Adipose tissue (tissue), 3 donors: ENCODE results near the gene FAM162A. TPM values are rescaled to one million over a fixed set of nuclear protein-coding genes. Genes with fewer than 3 reads are reported as not detected.
"Not testable (repeated sequence)": the region's sequence is repeated elsewhere in the genome, so short reads cannot be mapped to it uniquely, and the experiment has no call there.

ENCODE experiments used
- H3K27ac ChIP-seq: one replicate; pipeline ENCODE4 v1.5.1; 2013; ENCODE audit warnings: low read depth, low read length
- WGBS, 3 donors: extraction: QIAGEN DNeasy Blood & Tissue Kit; methylation state at CpG; one replicate each; pipeline ENCODE4 v1.1.7; 2013; 5-methylcytosine and 5-hydroxymethylcytosine counted together
- polyA plus RNA-seq, 3 donors: library from polyadenylated mRNA; stranded (reverse); fragments of 200-250 nt; gene quantifications; one replicate each; pipeline ENCODE4 v1.2.3, GENCODE V29; 2013
- donor health status: healthy with polysubstance abuse.
- donor health status: Bipolar disorder and iron deficiency.
- donor health status: healthy.

FAM162A gene, protein sequence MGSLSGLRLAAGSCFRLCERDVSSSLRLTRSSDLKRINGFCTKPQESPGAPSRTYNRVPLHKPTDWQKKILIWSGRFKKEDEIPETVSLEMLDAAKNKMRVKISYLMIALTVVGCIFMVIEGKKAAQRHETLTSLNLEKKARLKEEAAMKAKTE
- 10 to 100 TPM; 43.2 to 59.4 (median 51.5) TPM for polyA plus RNA-seq

- WGBS, 3 donors, result 0 to 1% (median 0%) methylated on average over 52 of the region's 52 CpGs
- H3K27ac ChIP-seq, result peak within 1 kb of the TSS; percentile 6
These were observed at the start of gene FAM162A for GRCh38 chr3:122383771-122384697. Gene FAM162A, plus strand, starts transcription at chr3:122384182. Its CDS starts 84 bp downstream, at chr3:122384266.

DNA sequence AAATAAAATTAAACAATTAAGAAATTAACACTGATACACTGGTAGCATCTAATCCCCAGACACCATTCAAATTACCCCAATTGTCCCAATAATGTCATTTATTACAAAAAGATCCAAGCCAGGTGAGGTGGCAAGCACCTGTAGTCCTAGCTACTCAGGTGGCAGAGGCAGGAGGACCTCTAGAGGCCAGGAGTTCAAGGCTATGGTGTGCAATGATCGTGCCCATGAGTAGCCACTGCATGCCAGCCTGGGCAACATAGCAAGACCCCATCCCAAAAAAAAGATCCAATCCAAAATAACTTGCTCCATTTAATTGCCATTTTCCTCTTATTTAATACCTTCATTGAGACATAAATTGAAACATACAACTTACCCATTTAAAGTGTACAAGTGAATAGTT lies 41.2 kb upstream of the FAM162A start:
- 90 to 96% (median 91%) methylated on average over 1 of the region's 1 CpG for WGBS, 3 donors
- H3K27ac ChIP-seq, result no peak overlapping the region

- WGBS, 3 donors, result 71 to 81% (median 74%) methylated on average over 2 of the region's 2 CpGs
- no peak overlapping the region for H3K27ac ChIP-seq
These were observed 40.3 kb upstream of the FAM162A start for GRCh38 chr3:122343654-122344053.

DNA sequence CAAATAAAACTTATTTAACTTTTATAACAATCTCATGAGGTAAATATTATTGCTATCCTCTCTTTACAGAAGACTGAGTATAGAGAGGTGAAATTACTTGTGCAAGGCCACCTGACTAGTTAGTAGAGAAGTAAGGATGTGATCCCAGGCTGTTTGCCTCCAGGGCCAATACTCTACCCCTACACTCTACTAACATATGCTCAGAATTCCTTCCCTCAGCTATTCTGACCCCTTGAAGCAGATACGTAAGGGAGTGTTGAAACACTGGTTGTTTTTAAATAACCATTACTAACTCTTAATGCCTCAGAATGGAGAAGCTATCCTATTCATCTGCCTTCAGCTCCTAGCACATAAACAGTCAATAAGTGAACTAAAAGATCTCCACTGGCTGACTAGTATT lies 34.8 kb upstream of the FAM162A start:
- no peak overlapping the region for H3K27ac ChIP-seq
- WGBS, 3 donors, result 60 to 92% (median 73%) methylated on average over 1 of the region's 1 CpG

DNA sequence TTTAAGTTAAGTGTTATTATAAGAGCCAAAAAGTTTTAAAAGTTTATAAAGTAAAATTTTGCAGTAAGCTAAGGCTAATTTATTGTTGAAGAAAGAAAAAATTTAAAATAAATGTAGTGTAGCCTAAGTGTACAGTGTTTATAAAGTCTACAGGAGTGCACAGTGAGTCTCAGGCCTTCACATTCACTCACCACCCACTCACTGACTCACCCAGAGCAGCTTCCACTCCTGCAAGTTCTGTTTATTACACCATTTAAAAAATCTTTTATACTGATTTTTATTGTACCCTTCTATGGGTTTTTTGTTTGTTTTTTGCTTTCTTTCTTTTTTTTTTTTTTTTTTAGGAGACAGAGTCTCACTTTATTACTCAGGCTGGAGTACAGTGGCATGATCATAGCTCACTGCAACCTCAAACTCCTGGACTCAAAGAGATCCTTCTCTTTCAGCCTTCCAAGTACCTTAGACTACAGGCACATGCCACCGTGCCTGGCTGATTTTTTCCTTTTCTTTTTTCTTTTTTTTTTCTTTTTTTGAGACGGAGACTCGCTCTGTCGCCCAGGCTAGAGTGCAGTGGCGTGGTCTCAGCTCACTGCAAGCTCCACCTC lies 33.1 kb upstream of the FAM162A start:
- H3K27ac ChIP-seq, result no peak overlapping the region
- 79 to 91% (median 91%) methylated on average over 5 of the region's 5 CpGs for WGBS, 3 donors

GRCh38 chr3:122351612-122352011 lies 32.4 kb upstream of the FAM162A start:
- 96 to 98% (median 97%) methylated on average over 4 of the region's 4 CpGs for WGBS, 3 donors
- no peak overlapping the region for H3K27ac ChIP-seq

GRCh38 chr3:122353215-122353614 lies 30.8 kb upstream of the FAM162A start:
- H3K27ac ChIP-seq, result no peak overlapping the region
- WGBS, 3 donors, result 55 to 59% (median 59%) methylated on average over 2 of the region's 2 CpGs

- H3K27ac ChIP-seq, result no peak overlapping the region
- 84 to 95% (median 94%) methylated on average over 1 of the region's 1 CpG for WGBS, 3 donors
These were observed 30.0 kb upstream of the FAM162A start for GRCh38 chr3:122353893-122354401.

DNA sequence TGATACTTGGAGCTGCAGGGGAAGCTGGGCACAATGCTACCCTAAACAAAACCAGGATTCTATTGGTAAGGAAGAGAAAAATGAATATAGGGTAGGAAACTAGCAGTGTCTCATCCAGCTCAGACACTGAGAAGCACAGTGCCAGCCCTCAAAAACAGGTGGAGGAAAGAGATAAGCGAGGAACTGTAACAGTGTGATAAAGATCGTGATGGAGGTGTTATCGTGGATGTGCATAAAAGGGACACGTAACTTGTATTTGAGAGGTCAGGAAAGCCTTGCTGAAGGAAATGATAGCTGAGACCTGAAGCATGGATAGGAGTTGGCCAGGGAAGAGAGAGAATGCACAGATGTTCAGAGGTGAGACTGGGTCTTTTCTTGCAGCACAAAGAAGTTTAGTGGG lies 28.4 kb upstream of the FAM162A start:
- no peak overlapping the region for H3K27ac ChIP-seq
- 59 to 67% (median 64%) methylated on average over 4 of the region's 4 CpGs for WGBS, 3 donors

DNA sequence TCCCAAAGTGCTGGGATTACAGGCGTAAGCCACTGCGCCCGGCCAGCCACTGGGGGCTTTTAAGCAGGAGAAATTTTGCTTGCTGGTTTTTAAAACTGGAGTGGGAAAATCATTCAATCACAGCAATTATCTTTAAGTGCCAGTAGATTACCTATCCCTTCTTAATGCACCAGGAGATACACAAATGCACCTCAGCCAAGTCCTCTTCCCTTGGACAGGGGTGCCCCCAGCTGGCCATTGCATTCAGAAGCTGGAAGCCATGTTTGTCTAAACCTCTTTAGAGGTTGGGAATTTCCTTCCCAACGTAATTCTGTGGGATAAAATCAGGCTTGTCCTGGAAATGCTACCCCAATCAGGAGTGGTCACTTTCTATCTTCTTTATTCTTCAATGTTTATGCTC lies 27.6 kb upstream of the FAM162A start:
- H3K27ac ChIP-seq, result no peak overlapping the region
- WGBS, 3 donors, result 56 to 74% (median 62%) methylated on average over 4 of the region's 4 CpGs

DNA sequence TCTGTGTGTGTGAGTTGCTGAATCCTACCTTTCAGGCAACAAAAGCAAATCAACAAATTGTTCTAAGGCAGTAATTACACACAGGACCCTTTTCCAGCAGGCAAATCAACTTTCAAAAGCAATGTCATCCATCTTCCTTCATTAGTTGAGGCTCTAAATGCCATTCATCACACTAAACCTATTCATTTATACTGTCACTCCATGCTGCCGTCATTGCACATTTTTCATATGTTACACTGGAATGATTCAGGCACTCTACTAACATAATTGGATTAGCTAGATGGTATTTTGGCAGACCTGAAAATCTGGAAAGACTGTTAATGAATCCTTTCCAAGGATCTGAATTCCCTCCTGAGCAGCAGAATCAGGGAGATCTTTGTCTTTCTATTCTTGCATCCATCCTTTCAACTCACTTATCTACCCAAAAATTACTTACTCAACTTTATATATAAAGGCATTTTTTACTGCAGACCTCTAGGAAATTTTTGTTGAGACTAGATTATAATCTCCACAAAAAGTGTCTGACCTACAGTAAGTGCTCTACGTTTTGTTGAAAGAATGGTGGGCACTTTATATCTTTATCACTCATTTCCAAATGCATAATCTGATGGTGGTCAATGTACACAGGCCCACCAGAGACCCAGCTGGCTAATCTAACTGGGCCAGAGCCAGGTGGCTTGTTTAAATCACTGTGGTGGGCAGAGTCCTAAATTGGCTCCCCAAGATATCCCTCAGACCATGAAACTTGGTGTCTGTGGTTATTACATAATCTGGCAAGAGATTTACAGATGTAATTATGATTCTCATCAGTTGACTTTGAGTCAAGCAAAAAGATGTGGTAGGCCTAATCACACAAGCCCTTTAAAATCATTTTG lies 25.9 kb upstream of the FAM162A start:
- H3K27ac ChIP-seq, result no peak overlapping the region
- WGBS, 3 donors, result 59 to 63% (median 60%) methylated on average over 2 of the region's 2 CpGs

DNA sequence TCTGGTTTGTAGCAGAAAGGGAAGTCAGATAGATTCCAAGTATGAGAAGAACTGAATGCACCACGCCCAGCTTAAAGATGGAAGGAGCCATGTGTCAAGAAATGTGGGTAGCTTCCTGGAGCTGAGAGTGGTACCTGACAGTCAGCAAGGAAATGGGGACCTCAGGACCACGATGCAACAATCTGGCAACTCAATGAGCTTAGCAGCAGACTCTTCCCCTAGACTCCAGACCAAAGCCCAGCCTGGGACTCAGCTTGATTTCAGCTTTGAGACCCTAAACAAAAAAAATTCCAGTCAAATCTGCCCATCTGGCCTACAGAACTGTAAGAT lies 25.3 kb upstream of the FAM162A start:
- WGBS, 3 donors, result 72 to 91% (median 78%) methylated on average over 2 of the region's 2 CpGs
- no peak overlapping the region for H3K27ac ChIP-seq

DNA sequence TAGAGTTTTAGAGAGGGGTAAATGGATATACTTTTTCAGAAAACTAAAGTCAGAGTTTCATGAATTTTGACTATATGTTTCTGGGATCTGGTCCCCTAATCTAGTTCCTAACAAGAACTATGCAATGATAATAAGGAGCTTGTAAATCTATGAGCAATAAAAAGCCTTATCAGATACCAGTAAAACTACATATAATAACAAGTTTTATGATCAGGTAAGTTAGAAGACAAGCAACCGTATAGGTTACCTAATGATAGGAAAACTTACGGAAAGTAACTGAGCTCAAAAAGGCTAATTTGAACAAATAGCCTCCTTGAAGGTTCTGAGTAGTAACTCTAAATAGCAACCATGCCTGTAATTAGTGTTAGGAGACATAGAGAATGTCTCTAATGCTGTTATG lies 22.0 kb upstream of the FAM162A start:
- 74 to 96% (median 93%) methylated on average over 2 of the region's 2 CpGs for WGBS, 3 donors

DNA sequence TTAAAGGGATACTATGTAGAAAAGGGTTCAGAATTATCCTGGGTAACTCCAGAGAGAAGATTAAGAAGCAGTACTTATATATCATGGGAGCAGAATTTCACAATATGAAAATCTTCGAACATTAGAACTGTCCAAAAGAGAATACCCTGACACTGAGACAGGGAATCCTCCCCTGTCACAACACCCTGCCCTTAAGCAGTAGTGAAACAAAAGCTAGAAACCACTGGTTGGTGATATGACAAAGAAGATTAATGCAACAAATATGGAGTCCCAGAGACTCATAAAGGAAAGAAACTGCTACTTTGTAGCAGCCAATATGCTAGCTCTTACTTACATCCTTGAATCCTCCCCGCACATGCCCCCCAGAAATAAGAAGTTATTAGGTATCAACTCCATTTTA lies 19.5 kb upstream of the FAM162A start:
- no peak overlapping the region for H3K27ac ChIP-seq
- WGBS, 3 donors, result 84 to 89% (median 89%) methylated on average over 2 of the region's 2 CpGs

More for the DNA sequence above, 22.0 kb upstream of the FAM162A start:
- no peak overlapping the region for H3K27ac ChIP-seq

DNA sequence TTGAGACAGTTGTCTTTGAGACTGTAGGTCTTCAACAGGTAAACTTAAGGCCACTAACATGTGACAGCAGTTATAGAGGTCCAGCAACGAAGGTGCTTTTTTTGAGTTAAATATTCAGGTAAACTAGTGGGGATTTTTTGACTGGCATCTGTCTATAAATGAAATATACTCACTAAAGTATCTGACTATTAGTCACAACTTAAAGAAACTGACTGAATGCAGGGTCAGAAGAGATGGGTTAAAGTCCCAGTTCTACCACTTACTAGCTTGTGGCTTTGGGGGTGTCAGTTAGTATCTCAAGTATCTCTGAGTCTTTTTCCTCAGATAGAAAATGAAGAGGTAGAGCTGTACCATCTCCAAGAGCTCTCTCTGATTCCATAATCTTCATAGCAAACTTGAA lies 18.9 kb upstream of the FAM162A start:
- WGBS, 3 donors, result 67 to 88% (median 82%) methylated on average over 1 of the region's 1 CpG
- H3K27ac ChIP-seq, result no peak overlapping the region

- 56 to 95% (median 90%) methylated on average over 10 of the region's 10 CpGs for WGBS, 3 donors
- not testable (repeated sequence) for H3K27ac ChIP-seq
These were observed 18.2 kb upstream of the FAM162A start for GRCh38 chr3:122365582-122366378.

- no peak overlapping the region for H3K27ac ChIP-seq
- WGBS, 3 donors, result 83 to 96% (median 94%) methylated on average over 5 of the region's 5 CpGs
These were observed 17.6 kb upstream of the FAM162A start for GRCh38 chr3:122366379-122366749.

DNA sequence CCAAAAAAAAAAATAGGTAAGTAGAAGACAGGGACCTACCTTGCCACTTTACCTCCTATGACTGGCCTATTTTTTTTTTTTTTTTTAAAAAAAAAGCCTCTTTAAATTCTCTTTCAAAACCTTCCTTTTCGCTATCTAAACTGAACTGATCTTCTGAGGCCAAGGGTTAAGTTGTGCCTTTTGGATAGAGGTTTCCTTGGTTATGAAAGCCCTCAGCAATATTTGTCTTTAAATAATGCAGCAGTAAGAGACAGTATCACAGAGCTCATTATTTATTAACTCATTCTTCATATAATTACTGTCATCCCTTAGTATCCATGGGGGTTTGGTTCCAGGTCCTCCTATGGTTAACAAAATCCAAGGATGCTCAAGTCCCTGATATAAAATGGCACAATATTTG lies 9.9 kb upstream of the FAM162A start:
- no peak overlapping the region for H3K27ac ChIP-seq
- WGBS, 3 donors, result 91 to 96% (median 96%) methylated on average over 1 of the region's 1 CpG
